GM21825 (cell line): Measurements from ENCODE around the gene CDH4.
"Not testable (repeated sequence)": the region's sequence is repeated elsewhere in the genome, so short reads cannot be mapped to it uniquely, and the experiment has no call there.

Source experiments
- ATAC-seq: cut with Tn5 transposase; IDR thresholded peaks from one replicate; pipeline ENCODE4 v1.9.1; 2021; ENCODE audit warnings: mild to moderate bottlenecking, moderate library complexity; ENCODE audit not compliant: unreplicated experiment

The CDH4 gene

GRCh38 chr20:61378694-61379355 is 126.8 kb downstream of the CDH4 start:
- no peak for ATAC-seq

- ATAC-seq = no peak
Measured at GRCh38 chr20:61379898-61380544, 128.0 kb downstream of the CDH4 start.

GRCh38 chr20:61380545-61380915 is 128.5 kb downstream of the CDH4 start:
- no peak for ATAC-seq

- ATAC-seq = no peak
Measured at GRCh38 chr20:61382194-61382593, 130.1 kb downstream of the CDH4 start.

GRCh38 chr20:61385296-61385695 is 133.2 kb downstream of the CDH4 start:
- no peak for ATAC-seq

GRCh38 chr20:61385731-61386130 is 133.7 kb downstream of the CDH4 start:
- no peak for ATAC-seq

GRCh38 chr20:61387204-61387953 is 135.3 kb downstream of the CDH4 start:
- ATAC-seq = no peak

- no peak for ATAC-seq
Measured at GRCh38 chr20:61387954-61388348, 135.9 kb downstream of the CDH4 start.

GRCh38 chr20:61389077-61389476 is 137.0 kb downstream of the CDH4 start:
- ATAC-seq = no peak

GRCh38 chr20:61391185-61391584 is 139.1 kb downstream of the CDH4 start:
- ATAC-seq = no peak

- no peak for ATAC-seq
Measured at GRCh38 chr20:61391812-61392520, 139.9 kb downstream of the CDH4 start.

GRCh38 chr20:61394088-61394799 is 142.2 kb downstream of the CDH4 start:
- no peak for ATAC-seq

- no peak for ATAC-seq
Measured at GRCh38 chr20:61396262-61396848, 144.3 kb downstream of the CDH4 start.

GRCh38 chr20:61397146-61397545 is 145.1 kb downstream of the CDH4 start:
- no peak for ATAC-seq

GRCh38 chr20:61397790-61398189 is 145.7 kb downstream of the CDH4 start:
- no peak for ATAC-seq

GRCh38 chr20:61399433-61399832 is 147.4 kb downstream of the CDH4 start:
- ATAC-seq = no peak

GRCh38 chr20:61400499-61400898 is 148.4 kb downstream of the CDH4 start:
- no peak for ATAC-seq

- no peak for ATAC-seq
Measured at GRCh38 chr20:61404303-61404702, 152.2 kb downstream of the CDH4 start.

- no peak for ATAC-seq
Measured at GRCh38 chr20:61405007-61405406, 152.9 kb downstream of the CDH4 start.

GRCh38 chr20:61406773-61407172 is 154.7 kb downstream of the CDH4 start:
- ATAC-seq = not testable (repeated sequence)
